GM12875 (cell line): ENCODE results near the gene SORCS2.

Source experiments
- H3K4me3 ChIP-seq: one replicate; pipeline ENCODE4 v1.5.1; 2011; ENCODE audit warnings: low read depth, low read length, control low read depth
- CTCF ChIP-seq: IDR thresholded peaks from 2 replicates; pipeline ENCODE4 v1.5.1; 2011; ENCODE audit warnings: low read depth, mild to moderate bottlenecking, control low read depth, inconsistent platforms, low read length, moderate library complexity, borderline replicate concordance; ENCODE audit not compliant: insufficient read depth

Gene SORCS2

GRCh38 chr4:7259039-7259438, 66.7 kb downstream of the SORCS2 start:
- no peak overlapping the region for H3K4me3 ChIP-seq
- TF ChIP-seq CTCF, result no peak

GRCh38 chr4:7260569-7260968, 68.2 kb downstream of the SORCS2 start:
- no peak for TF ChIP-seq CTCF

GRCh38 chr4:7261087-7261486, 68.7 kb downstream of the SORCS2 start:
- TF ChIP-seq CTCF, result no peak

More at GRCh38 chr4:7260569-7260968, 68.2 kb downstream of the SORCS2 start:
- no peak overlapping the region for H3K4me3 ChIP-seq

GRCh38 chr4:7261536-7261935, 69.2 kb downstream of the SORCS2 start:
- TF ChIP-seq CTCF, result no peak
- no peak overlapping the region for H3K4me3 ChIP-seq

More at GRCh38 chr4:7261087-7261486, 68.7 kb downstream of the SORCS2 start:
- no peak overlapping the region for H3K4me3 ChIP-seq

- TF ChIP-seq CTCF, result no peak
- H3K4me3 ChIP-seq, result no peak overlapping the region
Observed at GRCh38 chr4:7262134-7262533, 69.8 kb downstream of the SORCS2 start.

GRCh38 chr4:7263166-7263565, 70.8 kb downstream of the SORCS2 start:
- TF ChIP-seq CTCF, result no peak
- no peak overlapping the region for H3K4me3 ChIP-seq

GRCh38 chr4:7264694-7265093, 72.4 kb downstream of the SORCS2 start:
- TF ChIP-seq CTCF, result no peak
- H3K4me3 ChIP-seq, result no peak overlapping the region
